GM18505 (cell line): ENCODE data around the gene REXO4.

Experiments
- ATAC-seq: cut with Tn5 transposase; IDR thresholded peaks from one replicate; pipeline ENCODE4 v1.9.1; 2021; ENCODE audit not compliant: unreplicated experiment
- POLR2A ChIP-seq: IDR thresholded peaks from 4 replicates; pipeline ENCODE4 v1.6.1; 2011; ENCODE audit warnings: borderline replicate concordance; ENCODE audit not compliant: insufficient read depth, insufficient read length; ENCODE audit errors: extremely low read depth

REXO4 gene

GRCh38 chr9:133417541-133418461 is at the start of gene REXO4:
REXO4 (minus strand) TSS chr9:133418010; CDS start chr9:133417844, 166 bp downstream.
- TF ChIP-seq POLR2A = peak; percentile 83
- peak; percentile 57 for ATAC-seq

GRCh38 chr9:133467101-133467500 is 49.3 kb upstream of the REXO4 start:
- no peak for ATAC-seq
- TF ChIP-seq POLR2A = no peak

- no peak for ATAC-seq
- no peak for TF ChIP-seq POLR2A
These were observed 48.2 kb upstream of the REXO4 start for GRCh38 chr9:133465984-133466383.

DNA sequence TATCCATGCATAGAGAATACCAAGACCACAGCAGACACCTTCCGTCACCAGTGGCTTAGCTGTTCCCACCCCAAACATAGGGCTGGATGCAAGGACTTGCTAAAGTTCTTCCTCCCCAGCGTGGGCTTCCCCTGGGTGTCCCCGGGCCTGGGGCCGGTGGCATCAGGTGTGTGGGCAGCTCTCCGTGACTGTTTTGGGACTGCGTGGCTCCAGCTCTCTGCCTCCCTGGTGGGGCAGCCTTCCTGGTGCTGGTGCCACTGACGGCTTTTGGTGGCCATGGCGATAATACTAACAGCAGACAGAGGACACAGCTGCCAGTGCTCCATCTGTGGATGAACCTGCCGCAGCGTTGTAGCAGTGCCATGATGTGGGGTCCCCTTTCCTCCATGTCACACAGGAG is 46.8 kb upstream of the REXO4 start:
- no peak for ATAC-seq
- TF ChIP-seq POLR2A = no peak

DNA sequence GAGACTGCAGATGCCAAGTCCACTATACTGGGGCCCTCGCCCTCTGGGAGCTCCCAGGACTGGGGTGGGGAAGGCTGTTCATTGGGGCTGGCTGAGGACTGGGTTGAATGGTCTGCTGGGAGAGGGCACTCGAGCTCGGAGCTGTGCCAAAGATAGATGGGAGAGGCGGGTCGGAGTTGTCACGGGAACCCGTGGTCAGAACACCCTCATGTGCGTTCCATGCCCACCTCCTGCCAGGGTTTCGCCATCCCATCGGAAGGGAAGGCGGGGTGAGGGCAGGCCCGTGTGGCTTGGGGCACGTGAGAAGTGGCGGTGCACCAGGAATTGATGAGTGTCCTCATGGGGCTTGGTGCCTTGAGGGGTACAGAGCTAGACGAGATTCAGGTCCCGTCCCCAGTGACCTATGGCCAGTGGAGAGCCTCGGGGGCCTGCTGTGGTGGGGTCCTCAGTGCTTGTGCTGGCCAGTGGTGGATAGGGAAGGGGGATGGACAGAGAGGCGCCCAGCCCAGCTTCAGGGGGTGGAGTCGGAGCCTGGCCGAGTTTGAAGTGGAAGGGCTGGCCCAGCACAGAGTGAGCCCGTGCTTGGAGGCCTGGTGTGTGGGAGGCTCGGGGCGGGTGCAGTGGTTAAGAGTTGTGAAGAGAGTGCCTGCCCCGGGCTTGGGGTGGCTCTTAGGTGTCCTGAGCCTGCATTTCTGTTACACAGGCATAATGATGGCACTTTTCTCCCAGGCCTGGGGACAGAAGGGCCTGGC is 46.2 kb upstream of the REXO4 start:
- ATAC-seq = no peak
- TF ChIP-seq POLR2A = no peak

DNA sequence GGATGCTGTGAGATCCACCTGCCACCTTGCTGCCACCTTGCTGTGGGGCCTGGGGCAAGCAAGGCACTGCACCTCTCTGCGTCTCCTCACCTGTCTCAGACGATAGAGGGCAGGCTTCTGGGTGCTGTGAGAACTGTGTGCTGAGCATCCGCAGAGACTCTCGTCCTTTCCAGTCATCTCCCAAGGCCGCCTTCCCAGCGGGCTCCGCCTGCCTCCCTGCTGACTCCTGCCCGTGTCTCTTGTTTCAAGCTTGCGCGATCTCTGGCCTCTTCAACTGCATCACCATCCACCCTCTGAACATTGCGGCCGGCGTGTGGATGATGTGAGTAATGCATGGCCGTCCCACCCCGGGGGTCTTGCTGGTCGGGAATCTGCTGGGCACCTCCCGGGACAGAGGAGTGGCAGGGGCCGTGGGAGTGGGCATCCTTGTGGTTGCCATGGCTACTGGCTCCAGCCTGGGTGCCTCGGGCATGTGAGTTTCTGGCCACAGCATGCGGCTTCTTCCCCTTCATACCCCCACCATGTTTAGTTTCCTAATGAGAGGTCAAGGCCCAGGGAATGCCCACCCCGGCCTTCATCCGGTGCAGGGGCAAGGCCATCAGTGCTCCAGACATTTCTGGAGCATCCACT is 45.5 kb upstream of the REXO4 start:
- no peak for TF ChIP-seq POLR2A
- no peak for ATAC-seq

DNA sequence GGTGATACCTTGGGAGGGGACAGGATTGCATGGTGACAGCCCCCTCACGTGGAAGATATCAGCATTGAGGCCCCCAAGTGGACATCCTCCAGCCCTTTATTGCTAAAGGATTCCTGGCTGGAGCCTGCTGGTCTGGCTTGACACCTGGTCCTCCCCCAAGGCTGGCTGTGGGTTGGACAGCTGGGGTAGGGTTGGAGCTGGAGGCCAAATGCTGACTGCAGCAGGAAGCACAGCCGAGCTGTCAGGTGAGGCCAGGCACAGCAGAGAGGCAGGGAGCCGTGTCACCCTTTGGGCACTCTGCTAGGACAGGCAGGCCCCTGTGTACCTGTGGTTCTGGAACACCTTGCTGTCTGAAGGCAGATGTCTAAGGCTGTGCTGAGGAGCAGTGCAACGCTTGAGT is 44.2 kb upstream of the REXO4 start:
- no peak for ATAC-seq
- TF ChIP-seq POLR2A = no peak

GRCh38 chr9:133460405-133461175 is 42.8 kb upstream of the REXO4 start:
- ATAC-seq = peak; percentile 26
- TF ChIP-seq POLR2A = no peak

DNA sequence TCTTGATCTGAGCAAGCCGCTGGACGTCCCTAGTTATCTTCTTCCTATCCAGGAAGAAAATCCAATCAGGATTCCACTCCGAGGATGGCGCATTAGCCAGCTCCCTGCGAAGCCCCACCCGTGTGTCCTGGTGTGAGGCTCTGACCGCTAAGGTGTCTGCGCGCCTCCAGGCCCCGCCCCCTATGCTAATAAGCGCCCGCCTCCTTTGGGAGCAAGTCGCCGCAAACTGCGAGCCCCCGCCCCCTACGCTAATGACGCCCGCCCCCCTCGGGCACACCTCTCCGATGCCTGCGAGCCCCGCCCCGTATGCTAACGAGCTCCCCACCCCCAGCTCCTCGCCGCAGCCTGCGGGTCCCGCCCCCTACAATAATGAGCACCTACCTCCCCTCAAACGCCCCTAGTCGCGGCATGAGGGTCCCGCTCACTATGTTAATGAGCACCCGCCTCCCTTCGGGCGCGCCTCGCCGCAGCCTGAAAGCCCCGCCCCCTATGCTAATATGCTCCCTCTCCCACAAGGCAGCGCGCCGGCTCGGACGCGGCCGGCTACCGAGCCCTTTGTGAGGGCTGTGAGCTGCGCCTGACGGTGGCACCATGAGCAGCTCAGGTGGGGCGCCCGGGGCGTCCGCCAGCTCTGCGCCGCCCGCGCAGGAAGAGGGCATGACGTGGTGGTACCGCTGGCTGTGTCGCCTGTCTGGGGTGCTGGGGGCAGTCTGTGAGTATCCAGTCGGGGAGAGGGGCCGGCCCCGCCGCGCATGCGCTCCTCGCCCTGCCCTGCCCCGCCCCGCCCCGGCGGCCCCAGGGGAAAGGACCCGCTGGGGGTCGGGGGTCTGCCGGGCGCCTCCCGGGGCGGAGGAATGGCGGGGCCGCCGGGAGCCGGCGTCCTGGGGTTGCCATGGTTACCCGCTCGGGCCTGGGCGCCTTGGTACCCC is 41.9 kb upstream of the REXO4 start, which contains the start of gene CACFD1:
TSS of gene CACFD1 (plus strand) at position 503 of the 929 bp plus-strand sequence. CDS start at position 592, 89 bp downstream.
- ATAC-seq = peak; percentile 68
- peak; percentile 55 for TF ChIP-seq POLR2A

DNA sequence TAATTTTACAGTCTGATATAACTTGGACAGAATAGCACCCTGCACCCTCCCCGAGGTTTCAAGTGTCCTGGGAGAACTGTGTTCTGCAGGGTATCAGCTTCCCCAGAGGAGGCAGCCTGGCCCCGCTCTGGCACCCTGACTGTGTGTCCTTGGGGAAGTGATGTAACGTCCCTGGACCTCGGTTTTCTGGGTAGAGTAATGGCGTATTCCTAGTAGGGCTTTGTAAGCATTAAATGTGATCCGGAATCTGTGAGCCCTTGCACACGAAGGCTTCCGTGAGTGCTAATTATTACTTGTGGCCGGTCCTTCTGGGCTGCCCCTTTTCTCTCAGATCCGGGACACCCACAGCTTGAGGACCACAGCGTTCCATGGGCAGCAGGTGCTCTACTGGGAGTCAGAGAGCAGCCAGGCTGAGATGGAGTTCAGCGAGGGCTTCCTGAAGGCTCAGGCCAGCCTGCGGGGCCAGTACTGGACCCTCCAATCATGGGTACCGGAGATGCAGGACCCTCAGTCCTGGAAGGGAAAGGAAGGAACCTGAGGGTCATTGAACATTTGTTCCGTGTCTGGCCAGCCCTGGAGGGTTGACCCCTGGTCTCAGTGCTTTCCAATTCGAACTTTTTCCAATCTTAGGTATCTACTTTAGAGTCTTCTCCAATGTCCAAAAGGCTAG is 41.0 kb upstream of the REXO4 start:
- no peak for ATAC-seq
- no peak for TF ChIP-seq POLR2A

DNA sequence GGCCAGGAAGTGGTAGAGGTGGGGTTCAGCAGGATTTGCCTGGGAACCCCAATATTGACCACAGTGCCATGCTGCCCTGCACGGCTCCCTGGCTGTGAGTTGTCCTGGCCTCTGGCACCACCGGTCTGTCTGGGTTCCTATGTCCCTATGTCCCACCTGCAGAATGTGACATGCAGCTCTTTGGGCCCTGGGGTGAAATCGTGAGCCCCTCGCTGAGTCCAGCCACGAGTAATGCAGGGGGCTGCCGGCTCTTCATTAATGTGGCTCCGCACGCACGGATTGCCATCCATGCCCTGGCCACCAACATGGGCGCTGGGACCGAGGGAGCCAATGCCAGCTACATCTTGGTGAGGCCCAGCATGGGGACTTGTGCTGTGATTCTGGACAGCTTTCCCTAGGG is 39.9 kb upstream of the REXO4 start:
- no peak for ATAC-seq
- TF ChIP-seq POLR2A = no peak
